SIG-M5 treated with dmso at 0.1 percent for 504 hours (cell line): ENCODE data around the gene TMEM125.

Experiments used
- DNase-seq: peaks from one replicate; lab custom pipeline; 2025; ENCODE audit not compliant: unreplicated experiment; lab: John Stamatoyannopoulos, UW

The TMEM125 gene

DNA sequence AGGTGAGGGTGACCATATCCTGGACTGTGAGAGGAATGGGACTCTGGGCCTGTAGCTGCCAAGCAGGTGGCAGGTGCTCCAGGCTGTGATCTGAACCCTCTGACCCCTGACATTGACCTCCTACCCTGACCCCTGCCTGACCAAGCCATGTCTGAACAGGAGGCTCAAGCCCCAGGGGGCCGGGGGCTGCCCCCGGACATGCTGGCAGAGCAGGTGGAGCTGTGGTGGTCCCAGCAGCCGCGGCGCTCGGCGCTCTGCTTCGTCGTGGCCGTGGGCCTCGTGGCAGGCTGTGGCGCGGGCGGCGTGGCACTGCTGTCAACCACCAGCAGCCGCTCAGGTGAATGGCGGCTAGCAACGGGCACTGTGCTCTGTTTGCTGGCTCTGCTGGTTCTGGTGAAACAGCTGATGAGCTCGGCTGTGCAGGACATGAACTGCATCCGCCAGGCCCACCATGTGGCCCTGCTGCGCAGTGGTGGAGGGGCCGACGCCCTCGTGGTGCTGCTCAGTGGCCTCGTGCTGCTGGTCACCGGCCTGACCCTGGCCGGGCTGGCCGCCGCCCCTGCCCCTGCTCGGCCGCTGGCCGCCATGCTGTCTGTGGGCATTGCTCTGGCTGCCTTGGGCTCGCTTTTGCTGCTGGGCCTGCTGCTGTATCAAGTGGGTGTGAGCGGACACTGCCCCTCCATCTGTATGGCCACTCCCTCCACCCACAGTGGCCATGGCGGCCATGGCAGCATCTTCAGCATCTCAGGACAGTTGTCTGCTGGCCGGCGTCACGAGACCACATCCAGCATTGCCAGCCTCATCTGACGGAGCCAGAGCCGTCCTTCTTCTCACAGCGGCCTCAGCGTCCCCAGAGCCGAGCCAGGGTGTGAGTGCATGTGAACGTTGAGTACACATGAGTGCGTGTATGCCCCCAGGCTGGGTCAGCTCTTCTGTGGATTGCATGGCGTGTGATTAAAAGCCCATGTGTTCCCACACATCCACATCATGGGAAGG, 3.1 kb downstream of the TMEM125 start:
- no peak for DNase-seq

- DNase-seq, result no peak
Measured at GRCh38 chr1:43273708-43274107, 3.9 kb downstream of the TMEM125 start.

DNA sequence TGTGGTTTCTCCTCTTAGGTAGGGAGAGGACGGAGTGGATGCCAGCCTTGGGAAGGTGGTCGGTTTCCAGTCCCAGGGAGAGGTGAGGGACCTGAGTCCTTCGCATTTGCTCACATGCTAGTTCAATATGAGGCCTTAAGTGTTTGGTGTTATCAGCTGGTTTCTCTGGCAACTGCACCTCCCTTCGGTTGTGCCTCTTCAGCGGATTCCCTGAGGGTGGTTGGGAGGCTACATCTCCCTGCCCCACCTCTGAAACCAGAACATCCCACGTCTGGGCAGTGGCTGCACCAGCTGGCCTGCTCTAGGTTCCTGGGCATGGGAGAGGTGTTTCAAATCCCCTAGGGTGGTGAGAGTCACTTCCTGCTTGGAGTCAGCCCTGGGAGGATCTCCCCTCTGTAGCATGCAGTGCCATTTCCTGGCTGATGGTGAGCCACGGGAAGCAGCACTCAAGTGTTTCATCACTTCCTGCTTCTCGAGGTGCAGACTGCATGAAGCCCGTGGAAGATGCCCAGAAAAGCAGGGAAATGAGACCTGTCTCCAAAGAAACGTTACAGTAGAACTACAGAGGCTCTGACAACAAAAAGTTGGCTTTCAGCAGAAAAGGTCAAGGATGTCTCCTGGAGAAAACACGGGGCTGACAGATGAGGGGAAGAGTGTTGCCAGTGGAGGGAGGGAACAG, 4.5 kb downstream of the TMEM125 start:
- peak; percentile 9 for DNase-seq

- no peak for DNase-seq
Measured at GRCh38 chr1:43274804-43275180, 5.0 kb downstream of the TMEM125 start.

DNA sequence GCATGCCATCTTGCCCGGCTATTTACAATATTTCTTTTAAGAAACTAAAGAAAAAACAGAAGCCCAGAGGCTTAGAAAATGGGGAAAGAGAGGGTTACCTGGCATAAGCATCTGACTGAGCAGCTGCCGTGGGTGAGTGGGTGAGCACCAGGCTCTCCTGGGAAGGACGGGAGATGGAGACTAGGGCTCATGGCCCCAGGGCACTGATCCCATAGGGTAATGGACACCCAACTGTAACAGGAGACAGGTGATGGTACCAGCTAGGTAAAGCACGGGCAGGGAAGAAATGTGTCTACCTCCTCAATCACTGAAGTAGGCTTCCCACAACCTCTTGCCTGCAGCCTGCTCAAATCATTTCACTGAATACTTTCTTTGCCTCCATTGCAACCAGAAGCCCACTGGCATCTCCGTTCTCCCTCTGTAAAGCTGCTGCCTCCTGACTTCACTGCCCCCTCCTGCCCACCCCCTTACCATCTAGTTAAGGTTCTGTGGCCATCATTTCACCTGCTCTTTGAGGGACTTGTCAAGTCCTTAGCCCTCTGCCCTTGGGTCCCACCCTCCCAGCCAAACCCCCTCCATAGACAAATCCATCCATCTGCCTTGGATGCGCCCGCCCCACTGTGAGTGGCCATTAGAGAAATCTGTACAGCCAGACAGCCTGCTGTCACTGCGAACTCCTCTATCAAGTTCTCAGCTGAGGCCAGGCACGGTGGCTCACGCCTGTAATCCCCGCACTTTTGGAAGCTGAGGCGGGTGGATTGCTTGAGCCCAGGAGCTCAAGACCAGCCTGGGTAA, 6.2 kb downstream of the TMEM125 start:
- DNase-seq, result no peak

DNA sequence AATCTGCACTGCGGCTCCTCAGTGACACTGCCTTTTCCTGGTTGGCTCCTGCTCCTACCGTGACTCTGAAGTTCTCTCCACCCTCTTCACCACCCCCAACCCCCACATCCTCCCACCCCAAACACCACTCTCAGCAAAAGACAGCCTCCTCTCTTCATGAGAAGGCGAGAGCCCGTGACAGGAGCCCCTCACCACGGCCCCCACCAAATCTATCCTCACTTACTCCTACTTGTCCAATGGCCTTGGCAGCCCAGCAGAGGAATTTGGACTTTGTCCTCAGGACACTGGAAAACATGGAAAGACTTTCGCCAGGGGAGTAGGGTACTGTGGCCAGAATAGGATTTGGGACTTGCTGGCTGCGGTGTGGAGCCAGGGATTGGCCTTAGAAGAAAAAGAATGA, 6.9 kb downstream of the TMEM125 start:
- DNase-seq, result no peak

DNA sequence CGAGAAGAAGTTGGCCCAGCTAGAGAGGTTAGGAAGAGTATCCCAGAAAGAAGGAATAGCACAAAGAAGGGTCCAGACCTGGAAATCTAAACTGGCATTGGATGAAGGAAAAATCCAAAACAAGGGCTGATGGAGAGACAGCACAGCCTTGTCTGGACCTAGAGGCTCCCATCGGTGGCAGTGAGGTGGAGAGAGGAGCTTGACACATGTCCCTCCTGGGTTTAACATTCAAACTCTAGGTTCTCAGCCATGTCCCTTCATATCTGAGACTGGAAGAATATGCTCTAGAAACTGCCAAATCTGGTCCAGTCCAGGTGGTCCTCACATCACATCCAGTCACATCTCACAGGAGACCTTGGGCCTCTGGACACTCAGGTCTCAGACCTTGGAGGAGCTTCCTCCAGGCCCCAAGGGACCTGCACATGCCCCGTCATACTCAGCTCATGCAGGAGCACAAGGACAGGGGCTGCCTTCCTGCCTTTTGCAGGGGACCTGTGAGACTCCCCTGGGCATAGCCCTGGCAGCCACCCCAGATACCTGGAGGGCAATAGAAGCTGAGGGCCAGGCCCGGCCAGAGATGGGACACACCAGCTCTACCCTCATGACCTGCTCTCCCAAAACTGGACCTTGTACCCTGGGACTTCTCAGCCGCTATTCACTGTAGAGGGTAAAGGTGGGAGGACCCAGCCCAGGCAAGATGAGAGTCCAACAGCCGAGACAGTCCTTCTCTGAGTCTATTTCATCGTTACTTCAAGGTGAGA, 7.5 kb downstream of the TMEM125 start:
- no peak for DNase-seq

DNA sequence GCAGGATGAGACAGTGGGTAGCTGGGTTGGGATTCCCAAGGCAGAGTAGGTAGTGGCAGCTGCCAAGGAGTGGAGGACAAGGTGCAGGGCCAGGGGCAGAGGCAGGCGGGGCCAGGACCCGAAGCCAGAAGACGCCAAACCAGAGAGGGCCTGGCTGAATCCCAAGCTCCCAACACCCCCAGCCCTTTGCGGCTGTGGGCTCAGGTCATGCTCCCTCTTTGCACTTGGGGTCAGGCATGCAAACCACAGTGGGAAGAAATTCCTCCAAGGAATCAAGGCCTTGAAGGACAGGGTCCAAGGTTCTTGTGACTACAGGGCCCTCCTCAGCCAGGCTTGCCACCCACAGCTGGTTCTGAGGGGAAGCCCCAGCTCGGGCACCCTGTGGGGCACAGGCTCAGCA, 9.4 kb downstream of the TMEM125 start:
- DNase-seq, result no peak

DNA sequence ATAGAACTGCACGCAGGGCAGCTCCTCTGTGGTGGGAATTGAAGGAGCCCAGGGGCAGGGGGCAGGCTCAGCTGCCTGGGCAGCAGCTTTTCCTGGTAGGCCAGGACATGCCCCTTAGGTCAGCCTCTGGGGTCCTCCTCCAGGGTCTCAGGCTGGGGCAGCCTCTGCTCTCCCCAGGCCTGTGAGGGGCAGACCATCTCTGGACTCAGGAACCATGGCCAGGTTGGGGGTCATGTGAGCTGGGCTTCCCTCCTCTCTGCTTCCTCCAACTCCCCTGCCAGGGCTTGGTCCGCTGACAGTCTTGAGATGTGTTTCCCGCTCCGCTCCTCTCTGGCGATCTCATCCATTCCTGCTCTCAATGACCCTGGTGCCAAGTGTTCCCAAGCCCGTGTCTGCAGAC, 9.9 kb downstream of the TMEM125 start:
- no peak for DNase-seq

- DNase-seq, result no peak
Measured at GRCh38 chr1:43280692-43281091, 10.9 kb downstream of the TMEM125 start.

DNA sequence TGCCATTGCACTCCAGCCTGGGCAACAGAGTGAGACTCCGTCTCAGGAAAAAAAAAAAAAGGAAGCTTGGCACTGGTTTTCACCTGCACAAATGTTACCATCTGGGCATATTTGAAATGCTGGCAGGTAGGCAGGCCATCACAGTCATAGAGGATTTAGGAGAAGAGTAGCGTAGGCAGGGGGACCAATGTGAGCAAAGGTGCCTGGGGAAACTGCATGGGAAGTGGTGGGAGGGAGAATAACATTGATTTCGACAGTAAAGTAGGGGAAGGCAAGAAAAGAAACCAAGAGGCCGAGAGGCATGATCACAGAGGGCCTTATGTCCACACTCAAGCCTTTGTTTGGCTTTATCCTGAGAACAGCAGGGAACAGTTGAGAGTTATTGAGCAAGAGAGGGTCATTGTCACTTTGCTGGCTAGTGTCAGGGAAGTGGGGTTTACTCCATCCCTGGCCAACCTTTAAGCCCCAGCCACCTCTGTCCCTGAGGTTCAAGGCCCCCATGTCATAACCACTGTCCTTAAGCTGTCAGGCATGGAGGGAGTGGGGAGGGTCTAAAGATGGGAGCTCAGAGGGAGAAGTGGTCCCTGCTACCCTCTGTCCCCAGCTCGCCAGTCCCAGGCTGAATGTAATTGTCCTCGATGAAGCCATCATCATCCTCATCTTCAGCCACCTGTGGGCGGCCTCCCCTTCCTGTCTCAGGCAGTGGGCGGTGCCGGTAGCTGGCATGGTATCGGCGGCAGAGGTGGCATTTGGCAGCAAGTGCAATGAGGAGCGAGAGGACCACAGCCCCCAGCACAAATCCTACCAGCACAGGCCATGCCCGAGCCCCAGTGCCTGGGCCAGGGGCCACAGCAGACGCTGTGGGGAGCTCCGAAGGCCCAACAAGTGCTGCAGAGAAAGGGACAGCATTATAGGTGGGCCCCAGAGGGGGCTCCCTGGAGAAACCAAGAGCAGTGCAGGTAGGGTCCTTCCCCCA, 12.7 kb downstream of the TMEM125 start:
- DNase-seq, result no peak

GRCh38 chr1:43284065-43284464, 14.3 kb downstream of the TMEM125 start:
- no peak for DNase-seq

- no peak for DNase-seq
Measured at GRCh38 chr1:43284546-43285110, 14.8 kb downstream of the TMEM125 start.

GRCh38 chr1:43285269-43285990, 15.6 kb downstream of the TMEM125 start, which contains the start of gene C1orf210:
C1orf210 (minus strand) TSS chr1:43285581; CDS start chr1:43283270, 2,311 bp downstream.
- DNase-seq, result peak; percentile 14

- no peak for DNase-seq
Measured at GRCh38 chr1:43286115-43286514, 16.3 kb downstream of the TMEM125 start.

- DNase-seq, result no peak
Measured at GRCh38 chr1:43286533-43286932, 16.8 kb downstream of the TMEM125 start.

- no peak for DNase-seq
Measured at GRCh38 chr1:43288058-43288784, 18.4 kb downstream of the TMEM125 start.
